C4-2B (cell line): ENCODE results near the gene NPLOC4.
A peak's percentile ranks its signal among the peaks of the same experiment; 100 is the strongest.

ENCODE experiments used
- H3K27ac ChIP-seq: fragments of 450-650 bp; 2 replicates; pipeline ENCODE4 v1.5.1; 2017
- CTCF ChIP-seq: fragments of 450-650 bp; conservative IDR thresholded peaks from 2 replicates; pipeline ENCODE4 v1.5.1; 2017; ENCODE audit warnings: mild to moderate bottlenecking
- ZFX ChIP-seq: fragments of 450-650 bp; IDR thresholded peaks from 2 replicates; pipeline ENCODE4 v1.6.1; 2017

NPLOC4 gene

GRCh38 chr17:81509207-81509971 lies 127.5 kb downstream of the NPLOC4 start:
- 0 out of 2 replicates have a peak overlapping the region, but pooled peaks have one; percentile 2 for H3K27ac ChIP-seq
- TF ChIP-seq CTCF = no peak
- TF ChIP-seq ZFX = no peak

- no peak overlapping the region for H3K27ac ChIP-seq
- TF ChIP-seq ZFX (no peak), CTCF (no peak)
These were observed 128.2 kb downstream of the NPLOC4 start for GRCh38 chr17:81508639-81509206.
